ENCODE results near the gene ZSCAN12.

The ZSCAN12 gene

GRCh38 chr6:28340310-28341095, 59.0 kb downstream of the ZSCAN12 start:
- Histone ChIP-seq H3K27ac (no peak overlapping the region), H4K20me1 (ENCODE audit: insufficient read depth) (no peaks in the 10 kb centered on the region), H3K27me3 (ENCODE audit: insufficient read depth, low read depth) (no peaks in the 10 kb centered on the region), H3K36me3 (ENCODE audit: insufficient read depth) (no peaks in the 10 kb centered on the region), H2AFZ (ENCODE audit: low read depth) (no peak overlapping the region), H3K79me2 (ENCODE audit: insufficient read depth, low read depth) (no peaks in the 10 kb centered on the region), H3K9ac (no peak overlapping the region), H3K4me2 (no peak overlapping the region), H3K4me1 (ENCODE audit: low read depth, poor library complexity, severe bottlenecking) (peaks cover 6% of the 10 kb centered on the region), H3K4me3 (IDR thresholded peaks at IDR 0.05; ENCODE audit: insufficient read depth, low read depth, low read length) (no peak overlapping the region)
- no peak for TF ChIP-seq CTCF (conservative IDR thresholded peaks at IDR 0.05; ENCODE audit: low read depth, low read length)

GRCh38 chr6:28337121-28337520, 62.4 kb downstream of the ZSCAN12 start:
- H3K9ac ChIP-seq: no peak overlapping the region
- no peak for TF ChIP-seq CTCF (conservative IDR thresholded peaks at IDR 0.05; ENCODE audit: low read depth, low read length)
- peaks cover 6% of the 10 kb centered on the region for H3K4me1 ChIP-seq (ENCODE audit: low read depth, poor library complexity, severe bottlenecking)
- no peak overlapping the region for H3K27ac ChIP-seq
- H3K79me2 ChIP-seq (ENCODE audit: insufficient read depth, low read depth): no peaks in the 10 kb centered on the region
- no peaks in the 10 kb centered on the region for H3K27me3 ChIP-seq (ENCODE audit: insufficient read depth, low read depth)
- H4K20me1 ChIP-seq (ENCODE audit: insufficient read depth): no peaks in the 10 kb centered on the region
- H3K4me2 ChIP-seq: peak overlapping the region; percentile 76
- no peaks in the 10 kb centered on the region for H3K36me3 ChIP-seq (ENCODE audit: insufficient read depth)
- H2AFZ ChIP-seq (ENCODE audit: low read depth): peak overlapping the region; percentile 72; the same call in 1 of the 2 replicates
- no peak overlapping the region for H3K4me3 ChIP-seq (IDR thresholded peaks at IDR 0.05; ENCODE audit: insufficient read depth, low read depth, low read length)

DNA sequence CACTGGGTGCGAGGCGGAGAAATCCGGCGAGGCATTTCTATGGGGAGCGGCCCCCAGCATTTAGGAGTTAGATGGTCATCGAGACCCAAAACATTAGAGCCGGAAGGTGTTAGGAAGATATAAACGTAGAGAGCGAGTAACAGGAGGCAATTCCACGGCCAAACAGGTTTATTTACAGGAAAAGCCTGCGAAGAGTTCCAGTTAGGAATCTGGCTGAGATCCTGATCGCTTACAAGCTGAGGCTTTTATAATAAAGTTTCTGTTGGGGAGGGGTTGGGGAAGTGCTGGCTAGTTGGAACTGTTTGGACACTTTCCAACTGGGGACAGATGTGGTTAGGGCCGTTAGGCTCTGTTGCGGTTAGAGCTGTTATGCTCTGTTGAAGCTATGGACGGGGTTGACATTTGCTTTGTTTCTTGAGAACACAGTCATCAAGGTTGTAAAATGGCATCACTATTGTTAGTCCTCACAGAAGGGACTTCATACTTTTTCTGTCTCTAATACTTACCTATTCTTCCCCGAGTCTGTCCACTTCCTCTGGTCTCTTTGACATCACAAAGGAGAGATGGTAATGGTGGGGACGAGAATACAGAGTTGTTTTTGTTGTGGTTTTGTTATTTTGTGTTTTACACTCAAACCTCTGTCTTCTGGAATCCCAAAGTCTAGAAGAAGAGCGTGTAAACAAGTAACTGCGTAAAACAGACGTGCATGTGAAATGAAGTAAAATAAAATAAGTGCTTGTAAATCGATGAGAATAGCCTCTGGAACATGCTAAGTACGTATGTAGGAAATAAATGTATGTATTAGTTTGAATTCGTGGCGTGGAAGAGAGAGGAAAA, 63.0 kb downstream of the ZSCAN12 start:
- H3K9ac ChIP-seq: peak overlapping the region; percentile 77; the same call in 1 of the 2 replicates
- H3K4me1 ChIP-seq (ENCODE audit: low read depth, poor library complexity, severe bottlenecking): peaks cover 6% of the 10 kb centered on the region
- H4K20me1 ChIP-seq (ENCODE audit: insufficient read depth): no peaks in the 10 kb centered on the region
- TF ChIP-seq CTCF (conservative IDR thresholded peaks at IDR 0.05; ENCODE audit: low read depth, low read length): no peak
- peak overlapping the region; percentile 69 for H3K27ac ChIP-seq
- peak overlapping the region; percentile 72 for H2AFZ ChIP-seq (ENCODE audit: low read depth)
- H3K36me3 ChIP-seq (ENCODE audit: insufficient read depth): no peaks in the 10 kb centered on the region
- H3K79me2 ChIP-seq (ENCODE audit: insufficient read depth, low read depth): no peaks in the 10 kb centered on the region
- no peak overlapping the region for H3K4me3 ChIP-seq (IDR thresholded peaks at IDR 0.05; ENCODE audit: insufficient read depth, low read depth, low read length)
- H3K27me3 ChIP-seq (ENCODE audit: insufficient read depth, low read depth): no peaks in the 10 kb centered on the region
- H3K4me2 ChIP-seq: peak overlapping the region; percentile 76

GRCh38 chr6:28335564-28336283, 63.8 kb downstream of the ZSCAN12 start, which contains the start of gene ZSCAN31:
ZSCAN31 (minus strand) TSS chr6:28336148; CDS start chr6:28329683, 6,465 bp downstream.
- peaks cover 6% of the 10 kb centered on the region for H3K4me1 ChIP-seq (ENCODE audit: low read depth, poor library complexity, severe bottlenecking)
- H3K79me2 ChIP-seq (ENCODE audit: insufficient read depth, low read depth): no peaks in the 10 kb centered on the region
- peak within 1 kb of the TSS; percentile 77; the same call in 1 of the 2 replicates for H3K9ac ChIP-seq
- H2AFZ ChIP-seq (ENCODE audit: low read depth): peak within 1 kb of the TSS; percentile 72
- TF ChIP-seq CTCF (conservative IDR thresholded peaks at IDR 0.05; ENCODE audit: low read depth, low read length): no peak
- no peaks in the 10 kb centered on the region for H4K20me1 ChIP-seq (ENCODE audit: insufficient read depth)
- H3K36me3 ChIP-seq (ENCODE audit: insufficient read depth): no peaks in the 10 kb centered on the region
- H3K4me3 ChIP-seq (IDR thresholded peaks at IDR 0.05; ENCODE audit: insufficient read depth, low read depth, low read length): no peak within 1 kb of the TSS
- H3K27me3 ChIP-seq (ENCODE audit: insufficient read depth, low read depth): no peaks in the 10 kb centered on the region
- peak within 1 kb of the TSS; percentile 69 for H3K27ac ChIP-seq
- H3K4me2 ChIP-seq: peak within 1 kb of the TSS; percentile 76

Measured in KMS-11 (cell line).